NCI-H2227 (cell line): ENCODE results near the gene NIM1K.
"Not testable (repeated sequence)": the region's sequence is repeated elsewhere in the genome, so short reads cannot be mapped to it uniquely, and the experiment has no call there.

ENCODE experiments used
- DNase-seq: peaks from one replicate; lab custom pipeline; 2025; ENCODE audit not compliant: unreplicated experiment; lab: John Stamatoyannopoulos, UW

NIM1K gene

GRCh38 chr5:43191740-43192557 is at the start of gene NIM1K:
Gene NIM1K, plus strand, starts transcription at chr5:43192225. Its CDS starts 53,551 bp downstream, at chr5:43245776.
- peak; percentile 78 for DNase-seq

DNA sequence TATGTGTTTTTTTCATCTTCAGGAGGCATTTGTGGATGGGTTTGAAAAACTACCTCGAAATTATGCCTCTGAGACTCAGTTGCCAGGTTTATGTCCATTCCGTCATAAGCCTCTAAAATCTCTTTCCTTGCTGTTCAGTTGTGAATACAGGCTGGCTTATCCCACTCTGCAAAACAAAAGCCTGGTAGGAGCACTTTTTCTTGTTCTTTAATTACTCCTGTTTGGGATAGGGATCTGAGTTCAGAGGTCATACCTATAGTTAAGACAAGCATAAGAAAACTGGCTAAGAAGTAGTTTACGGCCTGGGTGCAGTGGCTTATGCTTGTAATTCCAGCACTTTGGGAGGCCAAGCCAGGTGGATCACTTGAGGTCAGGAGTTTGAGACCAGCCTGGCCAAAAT is 47.0 kb upstream of the NIM1K start:
- no peak for DNase-seq

- no peak for DNase-seq
Measured at GRCh38 chr5:43146958-43147357, 45.1 kb upstream of the NIM1K start.

- DNase-seq, result no peak
Measured at GRCh38 chr5:43148417-43148816, 43.6 kb upstream of the NIM1K start.

DNA sequence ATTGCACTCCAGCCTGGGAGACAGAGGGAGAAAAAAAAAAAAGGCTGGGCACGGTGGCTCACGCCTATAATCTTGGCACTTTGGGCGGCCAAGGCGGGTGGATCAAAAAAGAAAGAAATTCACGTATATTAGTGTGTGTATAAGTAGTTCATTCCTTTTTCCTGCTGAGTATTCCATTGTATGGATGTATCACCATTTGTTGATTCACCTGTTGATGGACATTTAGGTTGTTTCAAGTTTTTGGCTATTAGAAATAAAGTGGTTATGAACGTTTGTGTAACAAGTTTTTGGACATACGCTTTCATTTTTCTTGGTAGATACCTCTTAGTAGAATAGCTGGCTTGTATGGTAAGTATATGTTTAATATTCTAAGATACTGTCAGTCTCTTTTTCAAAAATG is 42.8 kb upstream of the NIM1K start:
- DNase-seq, result no peak

DNA sequence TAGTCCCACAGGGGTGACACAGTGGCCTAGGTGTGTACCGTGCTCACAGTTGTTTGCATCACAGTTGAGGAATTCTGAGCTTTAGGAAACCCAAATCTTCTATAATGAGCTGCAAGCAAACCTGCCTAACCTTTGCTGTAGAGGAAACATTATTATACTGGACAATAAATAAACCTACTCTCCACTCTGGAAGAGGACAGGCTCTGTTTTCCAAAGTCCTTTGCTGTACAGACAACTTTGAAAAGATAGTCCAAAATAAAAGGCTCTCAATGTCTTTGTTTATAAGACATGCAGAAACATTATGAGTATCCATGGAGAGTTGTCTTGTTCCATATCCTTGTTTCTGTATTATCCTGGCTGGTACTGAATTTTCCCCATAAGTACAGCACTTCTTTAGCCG is 42.0 kb upstream of the NIM1K start:
- DNase-seq, result no peak

DNA sequence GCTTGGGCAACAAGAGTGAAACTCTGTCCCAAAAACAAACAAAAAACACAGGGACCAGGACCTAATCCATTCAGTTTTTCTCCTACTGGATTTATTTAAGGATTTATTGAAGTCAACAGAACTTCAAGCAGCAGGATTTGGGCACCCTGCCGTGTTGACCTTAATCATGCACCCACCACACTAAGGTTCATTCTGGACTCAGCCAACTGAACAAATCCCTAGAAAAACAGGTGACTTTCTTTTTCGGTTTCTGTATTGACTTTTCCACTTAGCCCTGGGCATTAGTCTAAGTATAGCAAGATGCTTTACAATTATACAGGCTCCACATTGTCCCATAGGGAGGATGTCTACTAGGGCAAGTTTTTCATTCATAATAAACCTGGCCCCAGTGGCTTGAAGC is 41.3 kb upstream of the NIM1K start:
- no peak for DNase-seq

GRCh38 chr5:43152946-43153345 is 39.1 kb upstream of the NIM1K start:
- no peak for DNase-seq

GRCh38 chr5:43154469-43154868 is 37.6 kb upstream of the NIM1K start:
- no peak for DNase-seq

DNA sequence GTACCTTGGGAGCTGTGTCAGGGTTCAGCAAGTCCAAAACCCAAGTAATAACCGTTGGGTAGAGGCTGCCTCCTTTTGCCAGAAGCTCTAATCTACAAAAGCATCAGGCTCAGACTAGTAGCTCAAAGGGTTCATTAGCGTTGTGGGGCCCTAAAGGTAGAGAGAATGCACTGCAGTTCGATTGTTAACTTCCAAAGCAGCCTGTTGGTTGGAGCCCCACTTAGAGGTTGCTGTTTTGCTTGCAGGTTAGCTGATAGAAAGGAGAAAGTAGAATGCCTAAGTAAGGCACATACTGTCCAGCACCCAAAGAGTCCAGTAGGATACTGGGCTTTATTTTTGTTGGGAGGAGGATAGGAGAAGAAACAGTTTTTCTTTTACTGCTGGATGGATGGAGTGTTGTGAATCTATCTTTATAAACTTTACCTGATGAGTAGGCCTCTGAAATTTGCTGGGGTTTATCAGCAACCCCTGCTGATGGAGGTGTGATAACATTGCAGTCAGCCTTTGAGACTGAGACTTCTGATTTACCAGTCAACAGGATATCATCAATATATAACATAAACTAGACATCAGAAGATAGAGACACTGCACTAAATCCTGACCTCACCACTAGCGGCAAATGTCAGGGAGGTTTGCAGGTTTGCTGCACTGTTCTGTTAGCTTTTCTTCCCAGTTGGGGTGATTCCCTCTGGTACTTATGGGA is 36.5 kb upstream of the NIM1K start:
- DNase-seq, result no peak

- DNase-seq, result no peak
Measured at GRCh38 chr5:43156388-43156787, 35.6 kb upstream of the NIM1K start.

- no peak for DNase-seq
Measured at GRCh38 chr5:43157068-43157467, 35.0 kb upstream of the NIM1K start.

DNA sequence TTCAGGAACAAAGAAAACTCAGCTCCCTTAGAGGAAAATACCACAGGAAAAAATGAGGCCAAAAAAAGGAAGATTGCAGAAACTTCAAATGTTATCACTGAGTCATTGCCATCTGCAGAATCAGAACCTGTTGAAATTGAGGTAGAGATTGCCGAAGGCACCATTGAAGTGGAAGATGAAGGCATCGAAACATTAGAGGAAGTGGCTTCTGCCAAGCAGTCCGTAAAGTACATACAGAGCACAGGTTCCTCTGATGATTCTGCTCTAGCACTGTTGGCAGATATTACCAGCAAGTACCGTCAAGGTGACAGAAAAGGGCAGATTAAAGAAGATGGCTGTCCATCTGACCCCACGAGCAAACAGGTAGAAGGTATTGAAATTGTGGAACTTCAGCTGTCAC is 30.8 kb upstream of the NIM1K start:
- no peak for DNase-seq

GRCh38 chr5:43164801-43165200 is 27.2 kb upstream of the NIM1K start:
- DNase-seq, result not testable (repeated sequence)

DNA sequence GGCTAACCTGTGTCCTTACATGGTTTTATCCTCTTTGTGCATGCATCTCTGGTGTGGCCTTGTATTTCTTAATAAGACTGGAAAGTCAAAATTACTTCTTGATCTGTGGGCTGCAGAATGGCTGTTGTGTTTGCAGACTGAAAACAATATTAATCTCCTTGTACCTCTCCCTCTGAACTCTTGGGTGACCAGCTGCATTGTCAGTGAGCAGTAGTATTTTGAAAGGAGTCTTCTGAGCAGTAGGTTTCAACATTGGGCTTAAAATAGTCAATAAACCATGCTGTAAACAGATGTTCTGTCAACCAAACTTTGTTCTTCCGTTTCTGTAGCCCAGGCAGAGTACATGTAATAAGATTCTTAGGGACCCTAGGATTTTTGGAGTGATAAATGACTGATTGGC is 26.7 kb upstream of the NIM1K start:
- DNase-seq, result no peak

DNA sequence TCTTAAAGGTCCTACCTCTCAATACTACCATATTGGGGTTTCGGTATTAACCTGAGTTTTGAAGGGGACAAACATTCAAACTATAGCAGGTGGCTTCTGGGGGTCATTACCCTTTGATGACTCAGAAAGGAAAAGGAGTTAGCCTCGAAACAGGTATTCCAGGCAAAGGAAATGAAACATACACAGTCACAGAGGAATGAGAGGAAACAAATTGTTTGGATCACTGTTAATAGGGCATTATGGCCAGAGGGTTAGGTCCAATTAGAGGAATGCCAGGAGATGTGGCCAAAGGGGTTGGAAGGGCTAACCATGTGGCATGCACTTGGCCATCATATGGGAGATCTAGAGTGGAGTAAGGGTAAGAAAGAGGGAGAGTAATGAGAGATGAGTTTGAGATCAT is 23.9 kb upstream of the NIM1K start:
- DNase-seq, result no peak

DNA sequence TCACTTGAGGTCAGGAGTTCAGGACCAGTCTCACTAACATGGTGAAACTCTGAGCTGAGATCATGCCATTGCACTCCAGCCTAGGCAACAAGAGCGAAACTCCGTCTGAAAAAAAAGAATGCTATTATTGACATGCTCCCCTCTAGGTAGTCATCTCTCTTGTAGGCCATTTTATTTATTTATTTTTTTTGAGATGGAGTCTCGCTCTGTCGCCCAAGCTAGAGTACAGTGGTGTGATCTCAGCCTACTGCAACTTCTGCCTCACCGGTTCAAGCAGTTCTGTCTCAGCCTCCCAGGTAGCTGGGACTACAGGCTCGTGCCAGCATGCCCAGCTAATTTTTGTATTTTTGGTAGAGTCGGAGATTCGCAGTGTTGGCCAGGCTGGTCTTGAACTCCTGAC is 20.6 kb upstream of the NIM1K start:
- no peak for DNase-seq

DNA sequence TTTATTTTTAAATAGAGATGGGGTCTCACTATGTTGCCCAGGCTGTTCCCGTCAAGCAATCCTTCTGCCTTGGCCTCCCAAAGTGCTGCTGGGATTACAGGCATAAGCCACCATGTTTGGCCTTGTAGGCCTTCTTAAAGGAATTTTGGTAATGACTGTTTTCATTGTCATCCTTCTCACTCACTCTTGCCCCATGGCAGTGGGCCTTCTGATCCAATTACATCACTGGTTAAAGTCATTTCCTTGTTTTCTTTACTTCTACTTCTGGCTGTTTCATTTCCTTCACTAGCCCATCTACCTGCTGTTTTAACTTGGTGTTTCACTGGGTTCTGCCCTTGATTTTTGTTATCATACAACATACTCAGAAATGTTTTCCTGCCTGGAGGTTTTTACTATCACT is 20.1 kb upstream of the NIM1K start:
- no peak for DNase-seq

GRCh38 chr5:43172779-43173178 is 19.2 kb upstream of the NIM1K start:
- DNase-seq, result no peak

DNA sequence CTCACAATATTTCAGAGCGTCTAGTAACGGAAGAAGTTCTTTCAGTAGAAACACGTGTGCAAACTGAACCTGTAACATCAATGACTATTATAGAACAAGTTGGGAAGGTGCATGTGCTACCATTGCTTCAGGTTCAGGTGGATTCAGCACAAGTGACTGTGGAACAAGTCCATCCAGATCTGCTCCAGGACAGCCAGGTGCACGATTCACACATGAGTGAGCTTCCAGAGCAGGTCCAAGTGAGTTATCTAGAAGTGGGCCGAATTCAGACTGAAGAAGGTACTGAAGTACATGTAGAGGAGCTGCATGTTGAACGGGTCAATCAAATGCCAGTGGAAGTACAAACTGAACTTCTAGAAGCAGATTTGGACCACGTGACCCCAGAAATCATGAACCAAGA is 17.4 kb upstream of the NIM1K start:
- no peak for DNase-seq

DNA sequence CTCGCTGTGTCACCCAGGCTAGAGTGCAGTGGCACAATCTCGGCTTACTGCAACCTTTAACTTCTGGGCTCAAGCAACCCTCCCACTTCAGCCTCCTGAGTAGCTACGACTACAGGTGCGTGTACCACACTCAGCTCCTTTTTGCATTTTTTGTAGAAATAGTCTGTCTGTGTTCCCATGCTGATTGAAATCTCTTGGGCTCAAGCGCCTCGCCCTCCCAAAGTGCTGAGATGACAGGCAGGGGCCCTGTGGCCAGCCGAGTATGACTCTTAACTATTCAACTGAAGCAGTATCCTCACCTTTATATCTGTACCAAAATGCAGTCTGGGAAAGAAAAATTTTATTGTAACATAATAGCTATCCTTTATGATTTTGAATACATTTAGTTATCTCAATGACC is 12.2 kb upstream of the NIM1K start:
- DNase-seq, result no peak

DNA sequence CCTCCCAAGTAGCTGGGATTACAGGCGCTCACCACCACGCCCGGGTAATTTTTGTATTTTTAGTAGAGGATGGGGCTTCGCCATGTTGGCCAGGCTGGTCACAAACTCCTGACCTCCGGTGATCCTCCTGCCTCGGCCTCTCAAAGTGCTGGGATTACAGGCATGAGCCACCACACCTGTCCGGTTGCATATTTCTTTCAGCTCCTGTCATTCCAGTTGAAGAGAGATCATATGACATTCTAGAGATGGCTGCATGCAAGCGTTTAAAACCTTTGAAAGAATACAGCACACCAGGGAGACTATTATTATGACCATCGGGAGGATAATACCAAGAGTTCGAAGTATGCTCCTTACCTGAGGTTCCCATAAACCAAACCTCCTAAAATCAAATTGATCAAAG is 9.6 kb upstream of the NIM1K start:
- no peak for DNase-seq

DNA sequence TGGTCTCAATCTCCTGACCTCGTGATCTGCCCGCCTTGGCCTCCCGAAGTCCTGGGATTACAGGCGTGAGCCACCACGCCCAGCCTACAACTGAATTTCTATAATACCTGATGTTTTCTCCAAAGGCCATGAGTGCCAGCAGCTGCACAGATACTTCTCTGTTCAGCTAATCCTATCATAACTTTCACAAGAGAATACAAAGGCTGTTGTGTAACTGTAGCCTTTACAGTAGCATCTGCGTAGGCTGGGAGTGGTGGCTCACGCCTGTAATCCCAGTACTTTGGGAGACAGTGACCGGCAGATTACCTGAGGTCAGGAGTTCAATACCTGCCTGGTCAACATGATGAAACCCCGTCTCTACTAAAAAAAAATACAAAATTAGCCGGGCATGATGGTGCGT is 8.9 kb upstream of the NIM1K start:
- DNase-seq, result not testable (repeated sequence)
